Fibroblast of lung (primary cell): ENCODE results near the gene ODR4.

Experiments
- EZH2 ChIP-seq: IDR thresholded peaks from 2 replicates; pipeline ENCODE4 v1.5.1; 2012; ENCODE audit warnings: low read length, control low read depth, mild to moderate bottlenecking; ENCODE audit errors: missing control alignments
- TF ChIP-seq, protein P1 (sequence below), 2 donors: IDR thresholded peaks in 1 of 2; conservative IDR thresholded peaks in 1 of 2; 1 replicate in 1 of 2; 2 replicates in 1 of 2; pipeline ENCODE4 v1.5.1; 2011 to 2012; ENCODE audit warnings: low read length in 2 of 2, control low read depth in 1 of 2, inconsistent platforms in 1 of 2, low read depth in 1 of 2, mild to moderate bottlenecking in 1 of 2

DNA sequence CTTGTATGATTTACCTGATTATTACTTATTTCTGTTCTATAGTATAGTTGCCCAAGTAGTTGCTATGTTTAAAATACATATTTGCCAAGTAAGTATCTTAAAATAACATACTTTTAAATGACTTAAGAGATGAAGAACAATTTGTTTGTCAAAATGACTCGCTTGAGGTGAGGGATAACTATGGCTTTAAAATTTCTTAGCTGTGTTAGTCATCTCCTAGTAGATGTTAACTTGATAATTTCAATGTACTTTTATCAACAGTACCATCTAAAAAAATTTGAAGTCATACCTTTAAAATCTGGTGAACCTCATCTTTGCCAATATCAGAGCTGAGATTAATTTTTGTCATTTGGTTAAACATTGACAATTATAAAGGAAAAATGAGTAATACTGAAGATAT lies 37.7 kb downstream of the ODR4 start:
- TF ChIP-seq, protein P1, sequence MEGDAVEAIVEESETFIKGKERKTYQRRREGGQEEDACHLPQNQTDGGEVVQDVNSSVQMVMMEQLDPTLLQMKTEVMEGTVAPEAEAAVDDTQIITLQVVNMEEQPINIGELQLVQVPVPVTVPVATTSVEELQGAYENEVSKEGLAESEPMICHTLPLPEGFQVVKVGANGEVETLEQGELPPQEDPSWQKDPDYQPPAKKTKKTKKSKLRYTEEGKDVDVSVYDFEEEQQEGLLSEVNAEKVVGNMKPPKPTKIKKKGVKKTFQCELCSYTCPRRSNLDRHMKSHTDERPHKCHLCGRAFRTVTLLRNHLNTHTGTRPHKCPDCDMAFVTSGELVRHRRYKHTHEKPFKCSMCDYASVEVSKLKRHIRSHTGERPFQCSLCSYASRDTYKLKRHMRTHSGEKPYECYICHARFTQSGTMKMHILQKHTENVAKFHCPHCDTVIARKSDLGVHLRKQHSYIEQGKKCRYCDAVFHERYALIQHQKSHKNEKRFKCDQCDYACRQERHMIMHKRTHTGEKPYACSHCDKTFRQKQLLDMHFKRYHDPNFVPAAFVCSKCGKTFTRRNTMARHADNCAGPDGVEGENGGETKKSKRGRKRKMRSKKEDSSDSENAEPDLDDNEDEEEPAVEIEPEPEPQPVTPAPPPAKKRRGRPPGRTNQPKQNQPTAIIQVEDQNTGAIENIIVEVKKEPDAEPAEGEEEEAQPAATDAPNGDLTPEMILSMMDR (conservative IDR thresholded peaks at IDR 0.05 in 1 of 2, IDR thresholded peaks at IDR 0.05 in 1 of 2; ENCODE audit: low read depth in 1 of 2, low read length in 2 of 2): no peak
- no peak for TF ChIP-seq EZH2
